HepG2 (cell line): ENCODE measurements around the gene NCR3LG1. TPM values are rescaled to one million over a fixed set of nuclear protein-coding genes. Genes with fewer than 3 reads are reported as not detected.

Experiments used
- CREBL2 ChIP-seq: sonication (generic); formaldehyde crosslinking; IDR thresholded peaks from 2 replicates; pipeline ENCODE4 v1.8.1; 2023; ENCODE audit warnings: missing genetic modification reagents, mild to moderate bottlenecking, borderline replicate concordance
- DPF2 ChIP-seq: sonication (generic); formaldehyde crosslinking; IDR thresholded peaks from 2 replicates; pipeline ENCODE4 v1.4.0; 2020; ENCODE audit warnings: mild to moderate bottlenecking, low read depth, missing genetic modification reagents, borderline replicate concordance
- ESRRA ChIP-seq: sonication (generic); formaldehyde crosslinking; IDR thresholded peaks from 2 replicates; pipeline ENCODE4 v1.5.1; 2020; ENCODE audit warnings: mild to moderate bottlenecking, low read depth, missing genetic modification reagents
- HMG20B ChIP-seq: conservative IDR thresholded peaks from 2 replicates; pipeline ENCODE4 v1.6.1; 2016; ENCODE audit warnings: missing genetic modification reagents, missing compliant biosample characterization
- HNF4A ChIP-seq: sonication (generic); formaldehyde crosslinking; IDR thresholded peaks from 2 replicates; pipeline ENCODE4 v1.4.0; 2020; ENCODE audit warnings: missing genetic modification reagents
- HOXA3 ChIP-seq: sonication (generic); formaldehyde crosslinking; IDR thresholded peaks from 2 replicates; pipeline ENCODE4 v1.5.0; 2020; ENCODE audit warnings: missing genetic modification reagents
- PPARG ChIP-seq: conservative IDR thresholded peaks from 2 replicates; pipeline ENCODE4 v1.6.1; 2016; ENCODE audit warnings: missing biosample characterization, missing genetic modification reagents
- PRDM4 ChIP-seq: sonication (generic); formaldehyde crosslinking; IDR thresholded peaks from 2 replicates; pipeline ENCODE4 v1.9.0; 2021; ENCODE audit warnings: missing genetic modification reagents, borderline replicate concordance
- PTBP1 ChIP-seq: fragments of 200-400 bp; formaldehyde crosslinking; IDR thresholded peaks from 2 replicates; pipeline ENCODE4 v1.6.1; 2018; ENCODE audit warnings: low read length, low read depth; ENCODE audit not compliant: poor library complexity, severe bottlenecking
- SAFB2 ChIP-seq: sonication (generic); formaldehyde crosslinking; IDR thresholded peaks from 2 replicates; pipeline ENCODE4 v1.5.1; 2020; ENCODE audit warnings: missing genetic modification reagents, low read depth, mild to moderate bottlenecking, borderline replicate concordance
- SALL1 ChIP-seq: sonication (generic); formaldehyde crosslinking; IDR thresholded peaks from 2 replicates; pipeline ENCODE4 v1.8.0; 2022; ENCODE audit warnings: mild to moderate bottlenecking, missing genetic modification reagents
- SOX6 ChIP-seq, 2 experiments: fragments of 450-650 bp in 1 of 2; sonication (generic) in 1 of 2; formaldehyde crosslinking in 1 of 2; IDR thresholded peaks; 2 replicates each; pipeline versions ENCODE4 v1.4.0 to v1.6.1; 2017 to 2020; ENCODE audit warnings: antibody characterized with exemption in 1 of 2, mild to moderate bottlenecking in 1 of 2, missing genetic modification reagents in 1 of 2
- SP140L ChIP-seq: sonication (generic); formaldehyde crosslinking; IDR thresholded peaks from 2 replicates; pipeline ENCODE4 v1.4.0; 2020; ENCODE audit warnings: missing genetic modification reagents, borderline replicate concordance
- YEATS4 ChIP-seq: sonication (generic); formaldehyde crosslinking; IDR thresholded peaks from 2 replicates; pipeline ENCODE4 v1.4.0; 2020; ENCODE audit warnings: missing genetic modification reagents, borderline replicate concordance
- ZNF180 ChIP-seq: sonication (generic); formaldehyde crosslinking; IDR thresholded peaks from 2 replicates; pipeline ENCODE4 v1.4.0; 2020; ENCODE audit warnings: low read depth, missing genetic modification reagents, borderline replicate concordance
- ZNF44 ChIP-seq: sonication (generic); formaldehyde crosslinking; IDR thresholded peaks from 2 replicates; pipeline ENCODE4 v1.5.1; 2020; ENCODE audit warnings: mild to moderate bottlenecking, missing genetic modification reagents
- ZNF691 ChIP-seq: sonication (generic); formaldehyde crosslinking; IDR thresholded peaks from 2 replicates; pipeline ENCODE4 v1.4.0; 2020; ENCODE audit warnings: missing genetic modification reagents, low read depth, mild to moderate bottlenecking, borderline replicate concordance
- ZNF816 ChIP-seq: sonication (generic); formaldehyde crosslinking; IDR thresholded peaks from 2 replicates; pipeline ENCODE4 v1.8.0; 2022; ENCODE audit warnings: missing genetic modification reagents, mild to moderate bottlenecking, borderline replicate concordance
- ZUFSP ChIP-seq: sonication (generic); formaldehyde crosslinking; IDR thresholded peaks from 2 replicates; pipeline ENCODE4 v1.9.0; 2021; ENCODE audit warnings: missing genetic modification reagents, mild to moderate bottlenecking, borderline replicate concordance
- polyA plus RNA-seq, 8 experiments: library from polyadenylated mRNA; depleted of rRNA in 3 of 8; stranded (reverse) in 7 of 8; unstranded in 1 of 8; fragments of >200 nt; fragmentation: Illumina TruSeq in 4 of 8; extraction: Trizol in 4 of 8; gene quantifications; 2 replicates each; pipeline versions ENCODE4 v1.2.1 to v1.2.3, GENCODE V29; 2011 to 2016; ENCODE audit warnings: low read depth in 4 of 8, missing spikeins in 1 of 8, mixed read lengths in 1 of 8; ENCODE audit not compliant: insufficient read depth in 1 of 8
- total RNA-seq, 5 experiments: library from RNA; depleted of rRNA; stranded (reverse); fragments of >200 nt; fragmentation: Illumina TruSeq; extraction: Trizol; gene quantifications; 2 replicates each; pipeline ENCODE4 v1.2.3, GENCODE V29; 2016; ENCODE audit warnings: low read depth in 1 of 5
- TF ChIP-seq, protein P1 (sequence below): IDR thresholded peaks from 2 replicates; pipeline ENCODE4 v1.6.1; 2016
- TF ChIP-seq, protein P2 (sequence below), 2 experiments: fragments of 450-650 bp in 1 of 2; sonication (generic) in 1 of 2; formaldehyde crosslinking; IDR thresholded peaks; 2 replicates each; pipeline versions ENCODE4 v1.5.0 to v1.8.0; 2020 to 2022; ENCODE audit warnings: mild to moderate bottlenecking in 1 of 2, missing genetic modification reagents in 1 of 2

The NCR3LG1 gene
- total and polyA plus RNA-seq, 2 of the 13 experiments (the other 11 are each of a cell fraction or from before 2014, with no cell fraction given): 16.1 to 25.1 TPM

DNA sequence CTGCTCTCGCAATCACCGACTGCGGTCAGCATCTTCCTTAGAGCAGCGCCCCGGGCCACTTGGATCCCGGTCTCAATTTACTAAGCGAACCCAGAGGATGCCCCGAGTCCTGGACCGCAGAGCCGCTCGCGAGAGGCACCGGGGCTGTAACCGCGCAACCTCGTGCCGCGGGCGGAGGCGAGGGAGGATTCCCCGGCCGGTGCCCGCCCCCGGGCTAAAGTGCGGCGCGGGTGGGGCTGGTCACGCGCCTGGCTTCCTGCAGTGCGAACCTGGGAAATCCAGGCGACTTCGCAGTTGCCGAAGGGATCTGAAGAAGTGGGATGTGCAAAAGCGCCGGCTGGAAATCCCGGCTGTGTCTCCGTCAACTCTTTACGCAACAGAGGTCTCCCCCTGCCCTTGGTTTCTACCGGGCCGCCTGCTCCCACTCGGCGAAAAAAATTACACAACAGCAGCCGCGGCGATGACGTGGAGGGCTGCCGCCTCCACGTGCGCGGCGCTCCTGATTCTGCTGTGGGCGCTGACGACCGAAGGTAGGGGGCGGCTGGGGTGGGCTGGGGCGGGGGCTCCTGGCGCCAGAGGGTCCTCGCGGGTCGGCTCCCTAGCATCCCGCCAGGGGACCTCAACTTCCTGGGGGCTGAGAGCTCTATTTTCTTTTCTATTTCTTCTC, at the start of gene NCR3LG1 (continued):
- TF ChIP-seq ZNF44 (0 out of 2 replicates have a peak, but pooled peaks have one; percentile 45), PTBP1 (no peak), SP140L (CRISPR knock-in tag) (no peak), SOX6 (IDR thresholded peaks at IDR 0.05) (no peak), SOX6 (CRISPR knock-in tag; IDR thresholded peaks at IDR 0.05) (peak; percentile 49; the same call in 1 of the 2 replicates), CREBL2 (CRISPR knock-in tag) (peak; percentile 35; the same call in 1 of the 2 replicates), HMG20B (no peak), SALL1 (CRISPR knock-in tag) (peak; percentile 74), ESRRA (CRISPR knock-in tag) (peak; percentile 81), PPARG (CRISPR knock-in tag) (0 out of 2 replicates have a peak, but pooled peaks have one; percentile 25), YEATS4 (peak; percentile 70), SAFB2 (CRISPR knock-in tag) (peak; percentile 56; the same call in 1 of the 2 replicates), DPF2 (CRISPR knock-in tag) (no peak), ZNF691 (CRISPR knock-in tag) (peak; percentile 41; the same call in 1 of the 2 replicates), ZNF180 (CRISPR knock-in tag) (no peak), ZUFSP (0 out of 2 replicates have a peak, but pooled peaks have one; percentile 48), HOXA3 (peak; percentile 87), ZNF816 (CRISPR knock-in tag) (no peak), PRDM4 (CRISPR knock-in tag) (no peak), HNF4A (CRISPR knock-in tag) (peak; percentile 70)
- TF ChIP-seq, protein P1, sequence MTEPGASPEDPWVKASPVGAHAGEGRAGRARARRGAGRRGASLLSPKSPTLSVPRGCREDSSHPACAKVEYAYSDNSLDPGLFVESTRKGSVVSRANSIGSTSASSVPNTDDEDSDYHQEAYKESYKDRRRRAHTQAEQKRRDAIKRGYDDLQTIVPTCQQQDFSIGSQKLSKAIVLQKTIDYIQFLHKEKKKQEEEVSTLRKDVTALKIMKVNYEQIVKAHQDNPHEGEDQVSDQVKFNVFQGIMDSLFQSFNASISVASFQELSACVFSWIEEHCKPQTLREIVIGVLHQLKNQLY (CRISPR knock-in tag): peak; percentile 54; the same call in 1 of the 2 replicates
- TF ChIP-seq, protein P2, sequence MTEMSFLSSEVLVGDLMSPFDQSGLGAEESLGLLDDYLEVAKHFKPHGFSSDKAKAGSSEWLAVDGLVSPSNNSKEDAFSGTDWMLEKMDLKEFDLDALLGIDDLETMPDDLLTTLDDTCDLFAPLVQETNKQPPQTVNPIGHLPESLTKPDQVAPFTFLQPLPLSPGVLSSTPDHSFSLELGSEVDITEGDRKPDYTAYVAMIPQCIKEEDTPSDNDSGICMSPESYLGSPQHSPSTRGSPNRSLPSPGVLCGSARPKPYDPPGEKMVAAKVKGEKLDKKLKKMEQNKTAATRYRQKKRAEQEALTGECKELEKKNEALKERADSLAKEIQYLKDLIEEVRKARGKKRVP (CRISPR knock-in tag; IDR thresholded peaks at IDR 0.05): peak in 1 of 2 experiments; percentile 25; a peak in 1 of 4 replicates
